Measurements from ENCODE around the gene CSAD.

- no peak for TF ChIP-seq SP1 (CRISPR knock-in tag; conservative IDR thresholded peaks at IDR 0.05)
- no peak for TF ChIP-seq ATF3 (CRISPR knock-in tag; conservative IDR thresholded peaks at IDR 0.05)
- TF ChIP-seq JUN (CRISPR knock-in tag; IDR thresholded peaks at IDR 0.05): no peak
Observed at GRCh38 chr12:53170876-53171724, 9.6 kb downstream of the CSAD start.

Data from WTC11 (cell line).